Tibial nerve (tissue), 4 donors: ENCODE data around the gene RNF141. TPM values are rescaled to one million over a fixed set of nuclear protein-coding genes. Genes with fewer than 3 reads are reported as not detected.
A peak's percentile ranks its signal among the peaks of the same experiment; 100 is the strongest.

ENCODE experiments used
- DNase-seq, 2 donors: peaks; one replicate each; pipeline ENCODE4 v3.0.0-alpha.2; 2019; ENCODE audit warnings: low spot score in 2 of 2
- H3K27ac ChIP-seq, 4 donors: fragments of 200-600 bp; sonication (generic) in 3 of 4; one replicate each; pipeline ENCODE4 v1.5.1; 2017 to 2019; ENCODE audit warnings: mild to moderate bottlenecking in 1 of 4
- H3K27me3 ChIP-seq, 2 donors: fragments of 200-600 bp; sonication (generic) in 1 of 2; one replicate each; pipeline versions ENCODE4 v1.5.1 to v1.6.0; 2017 to 2019
- H3K36me3 ChIP-seq, 3 donors: fragments of 200-600 bp; sonication (generic); one replicate each; pipeline ENCODE4 v1.5.1; 2018 to 2019
- H3K4me1 ChIP-seq, 4 donors: fragments of 200-600 bp; sonication (generic) in 3 of 4; one replicate each; pipeline ENCODE4 v1.5.1; 2017 to 2019
- H3K4me3 ChIP-seq, 4 donors: fragments of 200-600 bp; sonication (generic) in 3 of 4; one replicate each; pipeline ENCODE4 v1.5.1; 2017 to 2019; ENCODE audit warnings: mild to moderate bottlenecking in 1 of 4, moderate library complexity in 1 of 4
- H3K9me3 ChIP-seq, 4 donors: fragments of 200-600 bp; sonication (generic) in 3 of 4; one replicate each; pipeline ENCODE4 v1.5.1; 2017 to 2019
- CTCF ChIP-seq, 5 experiments: fragments of 200-600 bp in 3 of 5; fragments of 450-650 bp in 2 of 5; sonication (generic) in 3 of 5; IDR thresholded peaks; one replicate each; pipeline ENCODE4 v1.5.1; 2016 to 2019; ENCODE audit warnings: antibody characterized with exemption in 5 of 5, mild to moderate bottlenecking in 3 of 5, moderate library complexity in 2 of 5
- EP300 ChIP-seq, 2 donors: sonication (generic); formaldehyde crosslinking; IDR thresholded peaks; one replicate each; pipeline ENCODE4 v1.6.1; 2017; ENCODE audit warnings: antibody characterized with exemption in 2 of 2, mild to moderate bottlenecking in 1 of 2
- POLR2A ChIP-seq, 2 donors: fragments of 450-650 bp; IDR thresholded peaks; one replicate each; pipeline ENCODE4 v1.6.1; 2017; ENCODE audit warnings: antibody characterized with exemption in 2 of 2, mild to moderate bottlenecking in 2 of 2, moderate library complexity in 2 of 2
- WGBS, 2 donors: methylation state at CpG; one replicate each; pipeline ENCODE4 v1.1.5; 2018; 5-methylcytosine and 5-hydroxymethylcytosine counted together
- total RNA-seq, 4 donors: library from RNA; depleted of rRNA; stranded (reverse); fragments of >200 nt; gene quantifications; one replicate each; pipeline ENCODE4 v1.1.0, GENCODE V29; 2016

The RNF141 gene
- total RNA-seq, 4 donors from 2014 or later: 27.6 to 49.2 (median 40.5) TPM

GRCh38 chr11:10493041-10493663, 47.8 kb downstream of the RNF141 start:
- WGBS, 2 donors: 96 to 97% methylated on average over 17 to 18 of the region's 18 CpGs
- Histone ChIP-seq H3K4me3 (no peak overlapping the region), H3K4me1 (peaks cover 0 to 12% (median 8%) of the 10 kb centered on the region in 4 donors), H3K27me3 (no peaks in the 10 kb centered on the region), H3K9me3 (no peaks in the 10 kb centered on the region), H3K36me3 (peaks cover 0 to 16% (median 7%) of the 10 kb centered on the region in 3 donors), H3K27ac (no peak overlapping the region)
- DNase-seq: no peak
- TF ChIP-seq POLR2A (IDR thresholded peaks at IDR 0.05) (no peak), CTCF (IDR thresholded peaks at IDR 0.05) (no peak), EP300 (IDR thresholded peaks at IDR 0.05) (no peak)

GRCh38 chr11:10492084-10492483, 48.9 kb downstream of the RNF141 start:
- Histone ChIP-seq H3K9me3 (no peaks in the 10 kb centered on the region), H3K36me3 (peaks cover 0 to 16% (median 7%) of the 10 kb centered on the region in 3 donors), H3K4me1 (peaks cover 0 to 12% (median 8%) of the 10 kb centered on the region in 4 donors), H3K4me3 (no peak overlapping the region), H3K27ac (no peak overlapping the region), H3K27me3 (no peaks in the 10 kb centered on the region)
- 91 to 98% methylated on average over 2 of the region's 2 CpGs for WGBS, 2 donors
- TF ChIP-seq CTCF (IDR thresholded peaks at IDR 0.05) (no peak), EP300 (IDR thresholded peaks at IDR 0.05) (no peak), POLR2A (IDR thresholded peaks at IDR 0.05) (no peak)
- DNase-seq: no peak

- DNase-seq: peak; percentile 60 to 68
- Histone ChIP-seq H3K9me3 (no peaks in the 10 kb centered on the region), H3K4me3 (no peak overlapping the region), H3K27me3 (no peaks in the 10 kb centered on the region), H3K4me1 (peaks cover 0 to 12% (median 8%) of the 10 kb centered on the region in 4 donors), H3K27ac (peak overlapping the region in 3 of 4 donors; percentile 46 to 84 (median 62)), H3K36me3 (peaks cover 0 to 10% (median 7%) of the 10 kb centered on the region in 3 donors)
- WGBS, 2 donors: 33 to 39% methylated on average over 9 to 13 of the region's 13 CpGs
- TF ChIP-seq POLR2A (IDR thresholded peaks at IDR 0.05): no peak
- TF ChIP-seq CTCF (IDR thresholded peaks at IDR 0.05): no peak
- peak in 1 of 2 donors; percentile 67 for TF ChIP-seq EP300 (IDR thresholded peaks at IDR 0.05)
Observed at GRCh38 chr11:10490398-10491241, 50.4 kb downstream of the RNF141 start.

GRCh38 chr11:10490032-10490397, 51.0 kb downstream of the RNF141 start:
- Histone ChIP-seq H3K4me3 (no peak overlapping the region), H3K9me3 (no peaks in the 10 kb centered on the region), H3K27ac (peak overlapping the region in 3 of 4 donors; percentile 46 to 84 (median 48)), H3K27me3 (no peaks in the 10 kb centered on the region), H3K4me1 (peaks cover 0 to 12% (median 8%) of the 10 kb centered on the region in 4 donors), H3K36me3 (peaks cover 0 to 10% (median under 1%) of the 10 kb centered on the region in 3 donors)
- no peak for DNase-seq
- 87 to 91% methylated on average over 5 of the region's 5 CpGs for WGBS, 2 donors
- no peak for TF ChIP-seq POLR2A (IDR thresholded peaks at IDR 0.05)
- no peak for TF ChIP-seq EP300 (IDR thresholded peaks at IDR 0.05)
- no peak for TF ChIP-seq CTCF (IDR thresholded peaks at IDR 0.05)
